ENCODE data around the gene STPG2.
"Not testable (repeated sequence)": the region's sequence is repeated elsewhere in the genome, so short reads cannot be mapped to it uniquely, and the experiment has no call there.

The STPG2 gene

DNA sequence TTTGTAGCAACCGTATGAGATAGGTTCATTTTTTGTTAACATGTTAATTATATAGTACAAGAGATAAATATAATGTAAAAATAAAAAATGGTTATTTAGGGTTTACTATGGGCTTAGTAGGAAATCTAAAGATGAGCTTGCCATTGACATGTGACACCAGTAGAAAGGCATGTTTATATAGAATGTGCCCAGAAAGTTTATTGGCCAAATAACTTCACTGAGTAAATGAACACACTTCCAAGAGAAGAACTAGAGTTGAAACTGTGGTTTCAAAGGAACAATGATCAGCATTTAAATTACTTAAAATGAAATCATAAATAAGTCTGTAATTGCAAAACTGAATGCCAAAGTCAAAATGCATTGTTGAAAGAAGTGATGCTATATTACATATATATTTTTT lies 503.3 kb downstream of the STPG2 start:
- H3K4me3 ChIP-seq (ENCODE audit: low read depth, low read length) = no peak overlapping the region
- H3K9ac ChIP-seq (ENCODE audit: low read depth, low read length) = no peak overlapping the region
- no peaks in the 10 kb centered on the region for H3K4me1 ChIP-seq (ENCODE audit: control insufficient read depth, insufficient read depth, low read length)
- H3K36me3 ChIP-seq (ENCODE audit: control insufficient read depth, insufficient read depth, low read length) = no peaks in the 10 kb centered on the region
- H3K9me3 ChIP-seq (ENCODE audit: control insufficient read depth, insufficient read depth, low read length) = no peaks in the 10 kb centered on the region
- no peak overlapping the region for H3K27ac ChIP-seq (ENCODE audit: low read depth, low read length)
- no peaks in the 10 kb centered on the region for H3K27me3 ChIP-seq (ENCODE audit: control insufficient read depth, insufficient read depth, low read length)

DNA sequence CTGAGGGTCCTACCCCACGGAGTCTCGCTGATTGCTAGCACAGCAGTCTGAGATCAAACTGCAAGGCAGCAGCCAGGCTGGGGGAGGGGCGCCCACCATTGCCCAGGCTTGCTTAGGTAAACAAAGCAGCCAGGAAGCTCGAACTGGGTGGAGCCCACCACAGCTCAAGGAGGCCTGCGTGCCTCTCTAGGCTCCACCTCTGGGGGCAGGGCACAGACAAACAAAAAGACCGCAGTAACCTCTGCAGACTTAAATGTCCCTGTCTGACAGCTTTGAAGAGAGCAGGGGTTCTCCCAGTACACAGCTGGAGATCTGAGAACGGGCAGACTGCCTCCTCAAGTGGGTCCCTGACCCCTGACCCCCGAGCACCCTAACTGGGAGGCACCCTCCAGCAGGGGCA lies 509.4 kb downstream of the STPG2 start:
- not testable (repeated sequence) for H3K36me3 ChIP-seq (ENCODE audit: control insufficient read depth, insufficient read depth, low read length); H3K4me3 ChIP-seq (ENCODE audit: low read depth, low read length); H3K27me3 ChIP-seq (ENCODE audit: control insufficient read depth, insufficient read depth, low read length); H3K4me1 ChIP-seq (ENCODE audit: control insufficient read depth, insufficient read depth, low read length); H3K9me3 ChIP-seq (ENCODE audit: control insufficient read depth, insufficient read depth, low read length); H3K9ac ChIP-seq (ENCODE audit: low read depth, low read length); H3K27ac ChIP-seq (ENCODE audit: low read depth, low read length)

DNA sequence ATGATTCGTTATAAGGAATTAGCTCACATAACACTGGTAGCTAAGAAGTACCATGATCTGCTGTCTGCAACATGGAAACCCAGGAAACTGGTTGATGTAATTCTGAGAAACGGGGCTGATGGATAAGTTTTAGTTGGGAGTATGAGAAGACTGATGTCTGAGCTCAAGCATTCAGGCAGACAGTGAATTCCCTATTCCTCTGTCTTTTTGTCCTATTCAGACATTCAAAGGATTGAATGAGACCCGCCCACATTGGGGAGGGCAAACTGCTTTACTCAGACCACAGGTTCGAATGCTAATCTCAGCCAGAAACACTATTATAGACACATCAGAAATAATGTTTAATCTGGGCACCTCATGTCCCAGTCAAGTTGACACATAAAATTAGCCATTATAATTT lies 515.5 kb downstream of the STPG2 start:
- 0 out of 2 replicates have a peak, but pooled peaks cover 3% of the 10 kb centered on the region for H3K4me1 ChIP-seq (ENCODE audit: control insufficient read depth, insufficient read depth, low read length)
- no peaks in the 10 kb centered on the region for H3K27me3 ChIP-seq (ENCODE audit: control insufficient read depth, insufficient read depth, low read length)
- H3K4me3 ChIP-seq (ENCODE audit: low read depth, low read length) = no peak overlapping the region
- no peak overlapping the region for H3K9ac ChIP-seq (ENCODE audit: low read depth, low read length)
- no peak overlapping the region for H3K27ac ChIP-seq (ENCODE audit: low read depth, low read length)
- H3K36me3 ChIP-seq (ENCODE audit: control insufficient read depth, insufficient read depth, low read length) = no peaks in the 10 kb centered on the region
- H3K9me3 ChIP-seq (ENCODE audit: control insufficient read depth, insufficient read depth, low read length) = no peaks in the 10 kb centered on the region

DNA sequence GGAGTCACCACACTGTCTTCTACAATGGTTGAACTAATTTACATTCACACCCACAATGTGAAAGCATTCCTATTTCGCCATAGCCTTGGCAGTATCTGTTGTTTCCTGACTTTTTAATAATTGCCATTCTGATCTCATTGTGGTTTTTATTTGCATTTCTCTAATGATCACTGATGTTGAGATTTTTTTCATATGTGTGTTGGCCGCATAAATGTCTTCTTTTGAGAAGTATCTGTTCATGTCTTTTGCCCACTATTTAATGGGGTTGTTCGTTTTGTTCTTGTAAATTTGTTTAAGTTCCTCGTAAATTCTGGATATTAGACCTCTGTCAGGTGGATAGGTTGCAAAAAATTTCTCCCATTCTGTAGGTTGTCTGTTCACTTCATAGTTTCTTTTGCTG lies 519.1 kb downstream of the STPG2 start:
- no peak overlapping the region for H3K4me3 ChIP-seq (ENCODE audit: low read depth, low read length)
- no peaks in the 10 kb centered on the region for H3K27me3 ChIP-seq (ENCODE audit: control insufficient read depth, insufficient read depth, low read length)
- H3K36me3 ChIP-seq (ENCODE audit: control insufficient read depth, insufficient read depth, low read length) = no peaks in the 10 kb centered on the region
- 0 out of 2 replicates have a peak, but pooled peaks cover 3% of the 10 kb centered on the region for H3K4me1 ChIP-seq (ENCODE audit: control insufficient read depth, insufficient read depth, low read length)
- H3K9me3 ChIP-seq (ENCODE audit: control insufficient read depth, insufficient read depth, low read length) = no peaks in the 10 kb centered on the region
- H3K27ac ChIP-seq (ENCODE audit: low read depth, low read length) = no peak overlapping the region
- no peak overlapping the region for H3K9ac ChIP-seq (ENCODE audit: low read depth, low read length)

DNA sequence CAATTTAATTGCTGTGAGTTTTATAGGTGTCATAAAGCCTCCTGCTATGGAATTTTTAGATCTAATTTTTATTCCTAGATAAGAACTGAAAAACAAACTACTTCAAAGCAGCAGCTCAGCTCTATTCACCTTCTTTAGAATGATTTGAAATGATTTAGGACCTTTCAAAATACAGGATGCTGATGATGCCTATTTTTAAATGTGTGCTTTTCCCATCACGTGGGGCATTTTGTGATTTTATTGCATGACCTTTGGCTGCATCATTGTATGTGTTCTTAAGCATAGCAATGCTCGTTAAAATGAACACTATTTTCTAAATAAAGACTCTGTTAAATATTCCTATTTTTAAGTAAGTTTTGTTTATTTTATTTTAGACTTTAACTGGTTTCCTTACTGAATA lies 537.3 kb downstream of the STPG2 start:
- no peak overlapping the region for H3K9ac ChIP-seq (ENCODE audit: low read depth, low read length)

DNA sequence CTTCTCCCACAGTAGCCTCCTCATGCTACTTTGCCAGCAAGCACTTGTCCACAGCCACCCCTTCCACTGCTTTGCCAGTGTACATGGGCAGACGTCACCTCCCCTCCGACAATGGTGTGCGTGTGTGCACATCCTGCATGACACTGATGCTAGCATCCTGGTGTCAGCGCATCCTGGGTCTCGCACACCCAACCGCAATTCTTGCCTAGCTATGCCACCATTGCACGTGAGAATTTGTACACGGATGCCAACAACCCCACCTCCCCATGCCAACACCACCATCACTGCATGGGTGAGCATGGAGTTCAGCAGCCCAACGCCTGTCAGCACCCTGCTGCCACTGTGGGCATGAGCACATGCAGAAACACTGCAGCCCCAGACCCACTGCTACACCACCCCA lies 550.0 kb downstream of the STPG2 start:
- no peak overlapping the region for H3K27ac ChIP-seq (ENCODE audit: low read depth, low read length)
- H3K4me3 ChIP-seq (ENCODE audit: low read depth, low read length) = no peak overlapping the region
- H3K4me1 ChIP-seq (ENCODE audit: control insufficient read depth, insufficient read depth, low read length) = no peaks in the 10 kb centered on the region
- H3K36me3 ChIP-seq (ENCODE audit: control insufficient read depth, insufficient read depth, low read length) = no peaks in the 10 kb centered on the region
- H3K9ac ChIP-seq (ENCODE audit: low read depth, low read length) = no peak overlapping the region
- no peaks in the 10 kb centered on the region for H3K9me3 ChIP-seq (ENCODE audit: control insufficient read depth, insufficient read depth, low read length)
- no peaks in the 10 kb centered on the region for H3K27me3 ChIP-seq (ENCODE audit: control insufficient read depth, insufficient read depth, low read length)

More for the DNA sequence above, 537.3 kb downstream of the STPG2 start:
- no peaks in the 10 kb centered on the region for H3K4me1 ChIP-seq (ENCODE audit: control insufficient read depth, insufficient read depth, low read length)
- no peaks in the 10 kb centered on the region for H3K9me3 ChIP-seq (ENCODE audit: control insufficient read depth, insufficient read depth, low read length)
- H3K27ac ChIP-seq (ENCODE audit: low read depth, low read length) = no peak overlapping the region
- no peak overlapping the region for H3K4me3 ChIP-seq (ENCODE audit: low read depth, low read length)
- H3K27me3 ChIP-seq (ENCODE audit: control insufficient read depth, insufficient read depth, low read length) = no peaks in the 10 kb centered on the region
- no peaks in the 10 kb centered on the region for H3K36me3 ChIP-seq (ENCODE audit: control insufficient read depth, insufficient read depth, low read length)

DNA sequence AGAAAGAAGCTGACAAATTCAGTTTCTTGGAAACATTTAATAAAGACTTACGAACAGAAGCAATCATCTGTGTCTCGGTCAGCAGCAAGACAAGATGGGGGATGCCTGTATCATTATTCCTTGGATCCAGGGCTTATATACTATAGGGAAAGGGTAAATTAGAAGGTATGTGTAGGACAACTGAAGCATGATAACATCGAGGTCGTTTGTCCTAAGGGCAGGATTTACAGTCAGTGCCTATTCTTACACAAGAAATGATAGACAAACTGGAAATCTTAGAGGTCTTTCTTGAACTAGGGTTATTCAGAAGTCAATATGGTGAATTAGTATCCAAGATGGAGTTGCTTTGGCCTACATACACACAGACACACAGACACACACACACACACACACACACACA lies 553.0 kb downstream of the STPG2 start:
- Histone ChIP-seq H3K36me3 (ENCODE audit: control insufficient read depth, insufficient read depth, low read length) (no peaks in the 10 kb centered on the region), H3K27ac (ENCODE audit: low read depth, low read length) (no peak overlapping the region), H3K4me3 (ENCODE audit: low read depth, low read length) (no peak overlapping the region), H3K27me3 (ENCODE audit: control insufficient read depth, insufficient read depth, low read length) (no peaks in the 10 kb centered on the region), H3K9me3 (ENCODE audit: control insufficient read depth, insufficient read depth, low read length) (no peaks in the 10 kb centered on the region), H3K9ac (ENCODE audit: low read depth, low read length) (no peak overlapping the region), H3K4me1 (ENCODE audit: control insufficient read depth, insufficient read depth, low read length) (no peaks in the 10 kb centered on the region)

DNA sequence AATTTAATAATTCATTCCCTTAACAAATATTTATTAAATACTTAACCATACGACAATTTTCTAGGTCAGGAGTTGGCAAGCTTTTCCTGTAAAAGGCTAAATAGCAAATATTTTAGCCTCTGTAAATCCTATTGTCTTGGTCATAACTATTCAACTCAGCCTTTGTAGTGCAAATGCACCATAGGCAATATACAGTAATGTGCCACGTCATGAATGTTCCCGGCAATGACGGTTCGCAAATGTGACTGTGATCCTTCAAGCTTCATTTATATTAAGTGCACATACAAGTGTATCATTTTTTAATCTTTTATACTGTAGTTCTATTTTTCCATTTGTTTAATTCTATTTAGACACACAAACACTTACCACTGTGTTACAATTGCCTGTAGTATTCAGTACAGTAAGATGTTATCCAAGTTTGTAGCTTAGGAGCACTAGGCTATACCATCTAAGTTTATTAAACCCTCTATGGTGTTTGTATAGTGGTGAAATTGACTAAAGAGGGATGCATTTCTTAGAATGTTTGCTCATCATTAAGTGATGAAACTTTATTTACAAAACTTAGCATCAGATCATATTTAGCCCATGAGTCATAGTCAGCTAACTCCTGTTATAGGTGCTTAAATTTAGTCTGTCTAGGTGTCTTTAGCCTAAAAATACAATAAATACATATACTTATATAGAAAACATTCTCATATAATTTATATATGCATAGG lies 553.6 kb downstream of the STPG2 start:
- H3K36me3 ChIP-seq (ENCODE audit: control insufficient read depth, insufficient read depth, low read length) = no peaks in the 10 kb centered on the region
- H3K27me3 ChIP-seq (ENCODE audit: control insufficient read depth, insufficient read depth, low read length) = no peaks in the 10 kb centered on the region
- no peak overlapping the region for H3K4me3 ChIP-seq (ENCODE audit: low read depth, low read length)
- no peak overlapping the region for H3K27ac ChIP-seq (ENCODE audit: low read depth, low read length)
- H3K9me3 ChIP-seq (ENCODE audit: control insufficient read depth, insufficient read depth, low read length) = no peaks in the 10 kb centered on the region
- H3K9ac ChIP-seq (ENCODE audit: low read depth, low read length) = no peak overlapping the region
- H3K4me1 ChIP-seq (ENCODE audit: control insufficient read depth, insufficient read depth, low read length) = no peaks in the 10 kb centered on the region

DNA sequence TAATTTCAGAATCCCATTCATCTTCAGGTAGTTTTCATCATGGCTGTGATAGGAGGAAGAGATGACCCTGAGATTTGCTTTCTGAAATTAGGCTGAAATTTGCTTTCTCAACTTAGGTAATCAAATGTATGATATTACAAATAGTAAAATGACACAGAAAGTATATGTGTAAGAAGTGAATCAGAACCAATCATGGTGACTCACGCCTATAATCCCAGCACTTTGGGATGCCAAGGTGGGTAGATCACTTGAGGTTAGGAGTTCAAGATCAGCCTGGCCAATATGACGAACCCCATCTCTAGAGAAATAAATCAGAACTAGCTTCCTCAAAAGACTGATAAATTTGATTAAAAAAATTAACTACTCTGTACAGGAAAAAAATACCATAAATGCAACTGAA lies 555.4 kb downstream of the STPG2 start:
- H3K4me1 ChIP-seq (ENCODE audit: control insufficient read depth, insufficient read depth, low read length) = no peaks in the 10 kb centered on the region
- no peak overlapping the region for H3K27ac ChIP-seq (ENCODE audit: low read depth, low read length)
- H3K4me3 ChIP-seq (ENCODE audit: low read depth, low read length) = no peak overlapping the region

DNA sequence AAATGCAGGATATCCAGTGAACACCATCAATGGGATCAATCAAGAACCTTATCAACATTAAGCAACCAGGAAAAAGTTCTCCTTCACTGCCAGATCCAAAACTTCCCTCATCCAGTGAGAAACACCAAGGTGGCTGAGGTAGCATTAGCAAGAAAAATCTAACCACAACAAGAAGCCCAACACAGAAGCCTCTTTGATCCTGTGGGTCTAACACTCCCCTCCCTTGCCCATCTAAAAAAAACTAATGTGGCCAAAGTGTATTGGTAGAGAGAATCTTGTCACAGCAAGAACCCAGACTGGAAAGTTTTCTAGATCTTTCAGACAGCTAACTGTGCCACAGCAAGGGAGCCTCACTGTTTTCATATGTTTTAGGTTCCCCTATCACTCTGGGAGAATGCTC lies 558.0 kb downstream of the STPG2 start:
- Histone ChIP-seq H3K9me3 (ENCODE audit: control insufficient read depth, insufficient read depth, low read length) (no peaks in the 10 kb centered on the region), H3K4me3 (ENCODE audit: low read depth, low read length) (no peak overlapping the region), H3K27ac (ENCODE audit: low read depth, low read length) (no peak overlapping the region), H3K9ac (ENCODE audit: low read depth, low read length) (no peak overlapping the region), H3K27me3 (ENCODE audit: control insufficient read depth, insufficient read depth, low read length) (no peaks in the 10 kb centered on the region), H3K36me3 (ENCODE audit: control insufficient read depth, insufficient read depth, low read length) (no peaks in the 10 kb centered on the region), H3K4me1 (ENCODE audit: control insufficient read depth, insufficient read depth, low read length) (no peaks in the 10 kb centered on the region)

More for the DNA sequence above, 555.4 kb downstream of the STPG2 start:
- Histone ChIP-seq H3K27me3 (ENCODE audit: control insufficient read depth, insufficient read depth, low read length) (no peaks in the 10 kb centered on the region), H3K36me3 (ENCODE audit: control insufficient read depth, insufficient read depth, low read length) (no peaks in the 10 kb centered on the region), H3K9ac (ENCODE audit: low read depth, low read length) (no peak overlapping the region), H3K9me3 (ENCODE audit: control insufficient read depth, insufficient read depth, low read length) (no peaks in the 10 kb centered on the region)

DNA sequence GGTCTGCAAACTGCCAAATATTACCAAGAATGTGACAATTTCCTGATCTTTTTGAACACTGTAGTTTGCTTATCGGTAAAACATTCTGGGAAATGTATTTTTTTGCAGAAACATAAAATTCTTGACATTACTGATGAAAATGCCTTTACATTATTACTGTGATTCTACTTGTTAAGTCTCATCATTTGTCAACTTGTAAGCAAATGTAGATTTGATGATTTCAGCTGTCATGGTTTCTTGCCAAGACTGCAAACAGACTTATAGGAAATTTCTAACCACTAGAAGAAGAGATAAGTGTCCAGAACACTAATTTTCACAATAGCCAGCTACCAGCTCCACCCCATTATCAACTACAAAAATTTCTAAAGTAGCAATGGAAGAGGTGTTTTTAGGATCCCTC lies 560.4 kb downstream of the STPG2 start:
- no peak overlapping the region for H3K4me3 ChIP-seq (ENCODE audit: low read depth, low read length)
- no peak overlapping the region for H3K9ac ChIP-seq (ENCODE audit: low read depth, low read length)
- no peaks in the 10 kb centered on the region for H3K27me3 ChIP-seq (ENCODE audit: control insufficient read depth, insufficient read depth, low read length)
- no peaks in the 10 kb centered on the region for H3K9me3 ChIP-seq (ENCODE audit: control insufficient read depth, insufficient read depth, low read length)
- H3K27ac ChIP-seq (ENCODE audit: low read depth, low read length) = no peak overlapping the region
- no peaks in the 10 kb centered on the region for H3K4me1 ChIP-seq (ENCODE audit: control insufficient read depth, insufficient read depth, low read length)
- H3K36me3 ChIP-seq (ENCODE audit: control insufficient read depth, insufficient read depth, low read length) = no peaks in the 10 kb centered on the region
